GM23338 (cell line): ENCODE measurements around the gene NET1.

ENCODE experiments used
- CREB1 ChIP-seq: fragments of 250-450 bp; sonication (Bioruptor Pico); IDR thresholded peaks from 2 replicates; pipeline ENCODE4 v1.5.0; 2020; ENCODE audit warnings: low read depth, mild to moderate bottlenecking, moderate library complexity
- EZH2 ChIP-seq: fragments of 200-600 bp; sonication (generic); IDR thresholded peaks from one replicate; pipeline ENCODE4 v1.8.0; 2017; ENCODE audit warnings: antibody characterized with exemption, mild to moderate bottlenecking, low read depth; ENCODE audit not compliant: unreplicated experiment
- EZH2phosphoT487 ChIP-seq: fragments of 200-600 bp; sonication (generic); IDR thresholded peaks from one replicate; pipeline ENCODE4 v1.8.1; 2018; ENCODE audit warnings: antibody characterized with exemption; ENCODE audit not compliant: unreplicated experiment
- TF ChIP-seq, protein P1 (sequence below), 2 experiments: fragments of 200-600 bp in 1 of 2; sonication (generic) in 1 of 2; conservative IDR thresholded peaks; 2 replicates each; pipeline versions ENCODE4 v1.5.1 to v1.6.1; 2016 to 2017; ENCODE audit warnings: antibody characterized with exemption in 2 of 2, low read depth in 2 of 2, mild to moderate bottlenecking in 2 of 2, moderate library complexity in 1 of 2

DNA sequence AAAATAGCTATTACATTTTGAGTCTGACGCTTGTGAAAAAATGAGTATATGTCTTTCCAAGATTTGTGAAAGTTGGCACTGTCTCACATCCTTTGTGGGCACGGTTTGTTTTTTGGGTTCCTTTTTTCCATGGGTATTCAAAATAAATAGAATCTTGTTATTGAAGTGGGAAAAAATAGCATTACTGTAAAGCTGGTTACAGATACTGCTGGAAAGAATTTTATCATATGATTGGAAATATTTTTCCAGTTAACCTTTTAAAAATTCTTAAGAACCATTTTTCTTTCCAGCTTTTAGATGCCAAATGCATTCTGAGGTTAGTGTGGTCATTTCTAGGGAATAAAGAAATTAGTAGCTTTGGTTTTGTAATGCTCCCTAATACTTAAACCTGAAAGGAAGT, 11.4 kb downstream of the NET1 start:
- TF ChIP-seq, protein P1, sequence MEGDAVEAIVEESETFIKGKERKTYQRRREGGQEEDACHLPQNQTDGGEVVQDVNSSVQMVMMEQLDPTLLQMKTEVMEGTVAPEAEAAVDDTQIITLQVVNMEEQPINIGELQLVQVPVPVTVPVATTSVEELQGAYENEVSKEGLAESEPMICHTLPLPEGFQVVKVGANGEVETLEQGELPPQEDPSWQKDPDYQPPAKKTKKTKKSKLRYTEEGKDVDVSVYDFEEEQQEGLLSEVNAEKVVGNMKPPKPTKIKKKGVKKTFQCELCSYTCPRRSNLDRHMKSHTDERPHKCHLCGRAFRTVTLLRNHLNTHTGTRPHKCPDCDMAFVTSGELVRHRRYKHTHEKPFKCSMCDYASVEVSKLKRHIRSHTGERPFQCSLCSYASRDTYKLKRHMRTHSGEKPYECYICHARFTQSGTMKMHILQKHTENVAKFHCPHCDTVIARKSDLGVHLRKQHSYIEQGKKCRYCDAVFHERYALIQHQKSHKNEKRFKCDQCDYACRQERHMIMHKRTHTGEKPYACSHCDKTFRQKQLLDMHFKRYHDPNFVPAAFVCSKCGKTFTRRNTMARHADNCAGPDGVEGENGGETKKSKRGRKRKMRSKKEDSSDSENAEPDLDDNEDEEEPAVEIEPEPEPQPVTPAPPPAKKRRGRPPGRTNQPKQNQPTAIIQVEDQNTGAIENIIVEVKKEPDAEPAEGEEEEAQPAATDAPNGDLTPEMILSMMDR (conservative IDR thresholded peaks at IDR 0.05; ENCODE audit: low read depth in 2 of 2) = no peak
- TF ChIP-seq EZH2phosphoT487 (no peak), EZH2 (no peak), CREB1 (CRISPR knock-in tag) (no peak)
